HepG2 (cell line): ENCODE results near the gene SLC35E4.

Source experiments
- ZFP36L2 ChIP-seq: sonication (generic); formaldehyde crosslinking; IDR thresholded peaks from 2 replicates; pipeline ENCODE4 v1.4.0; 2020; ENCODE audit warnings: missing genetic modification reagents
- ZNF615 ChIP-seq: sonication (generic); formaldehyde crosslinking; IDR thresholded peaks from 2 replicates; pipeline ENCODE4 v1.5.0; 2020; ENCODE audit warnings: mild to moderate bottlenecking, missing genetic modification reagents, borderline replicate concordance

DNA sequence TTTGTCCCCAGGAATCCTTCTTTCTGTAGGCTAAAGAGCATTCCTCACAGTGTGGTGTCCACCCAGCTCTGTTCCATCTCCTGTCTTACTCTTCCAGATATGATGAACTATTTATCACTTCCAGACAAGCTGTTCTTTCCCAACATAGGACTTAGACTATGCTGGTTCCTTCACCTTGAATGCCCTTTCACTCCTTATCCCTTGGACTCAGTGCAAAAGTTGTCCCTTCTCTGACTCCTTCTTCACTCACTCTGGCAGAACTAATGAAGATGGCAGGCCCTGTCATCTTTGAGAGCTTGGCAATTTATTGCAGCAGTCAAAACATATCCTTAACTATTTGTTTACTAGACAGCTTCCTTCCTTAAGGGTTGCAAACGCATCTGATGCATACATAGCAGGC, 55.6 kb downstream of the SLC35E4 start:
- TF ChIP-seq ZFP36L2 (no peak), ZNF615 (no peak)
